Activated CD8-positive, alpha-beta memory T cell treated with anti-CD3 and anti-CD28 coated beads, Interleukin-2, amount 50 U/mL, for 4 hours (primary cell): ENCODE data around the gene ARID1B.
"Not testable (repeated sequence)": the region's sequence is repeated elsewhere in the genome, so short reads cannot be mapped to it uniquely, and the experiment has no call there.

Experiments used
- DNase-seq: peaks from one replicate; pipeline ENCODE4 v3.0.0-alpha.2; 2020

The ARID1B gene

DNA sequence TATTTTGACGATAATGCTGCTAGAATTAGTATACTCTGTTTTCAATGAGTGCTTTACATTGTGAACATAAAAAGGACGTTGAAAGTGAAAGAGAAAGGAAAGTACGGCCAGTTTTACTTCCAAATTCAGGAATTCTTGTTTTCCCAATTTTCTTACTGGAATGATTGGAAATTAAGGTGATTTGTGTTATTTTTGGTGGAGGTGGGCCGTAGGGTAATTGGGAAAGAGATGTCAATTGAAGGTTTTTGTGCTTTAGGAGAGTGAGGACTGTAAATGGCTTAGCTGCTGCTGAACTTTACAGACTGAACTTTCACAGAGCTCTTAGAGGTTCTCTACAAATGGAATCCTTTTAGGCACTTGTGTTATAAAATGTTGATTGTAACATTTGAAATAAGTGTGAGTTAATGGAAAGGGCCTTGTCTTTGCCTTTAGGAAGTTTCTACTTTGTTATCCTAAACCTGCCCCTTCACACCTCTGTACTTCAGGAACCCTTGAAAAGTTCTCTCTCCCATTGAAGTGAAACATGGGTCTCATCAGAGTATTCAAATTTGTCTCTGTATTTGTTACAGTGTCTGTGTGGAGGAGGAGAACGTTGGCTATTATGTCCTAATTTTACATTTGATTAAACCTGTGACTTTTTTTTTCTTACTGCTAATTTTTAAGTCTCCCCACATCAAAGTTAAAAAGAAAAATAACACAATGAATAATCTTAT, 256.4 kb downstream of the ARID1B start:
- no peak for DNase-seq

DNA sequence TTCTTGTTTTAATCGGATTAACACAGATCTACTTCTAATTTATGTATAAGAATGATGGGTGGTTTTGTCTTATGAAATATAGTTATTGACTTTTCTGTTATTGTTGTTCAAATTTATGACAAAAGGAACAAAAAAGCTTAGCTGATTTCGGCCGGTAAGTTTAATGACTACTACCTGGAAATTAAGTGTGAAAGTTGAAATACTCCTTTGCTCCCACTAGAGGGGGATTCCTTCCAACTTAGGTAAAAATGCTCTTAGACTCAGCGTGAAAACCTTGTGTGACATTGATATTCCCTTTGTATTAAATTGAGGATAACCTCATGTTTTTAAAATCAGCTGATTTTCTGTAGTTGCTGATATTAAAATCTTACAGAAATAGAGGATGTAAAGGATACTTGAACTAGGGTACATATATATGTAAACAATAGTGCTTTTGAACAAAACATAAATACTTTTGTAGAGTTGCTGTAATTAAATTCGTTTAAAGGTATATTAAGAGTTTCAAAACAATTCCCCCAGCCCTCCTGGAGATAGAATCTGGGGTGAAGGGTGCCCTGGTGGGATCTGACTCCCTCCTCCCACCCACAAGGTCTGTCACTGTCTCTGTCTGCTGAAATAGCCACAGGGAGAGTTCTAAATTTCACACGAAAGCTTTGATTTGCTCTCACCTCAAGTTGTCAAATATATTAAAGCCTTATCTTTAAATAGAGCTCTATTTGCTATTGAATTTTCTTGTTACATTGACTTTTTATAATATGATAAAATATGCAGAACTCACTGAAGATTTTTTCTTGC, 257.5 kb downstream of the ARID1B start:
- DNase-seq: no peak

DNA sequence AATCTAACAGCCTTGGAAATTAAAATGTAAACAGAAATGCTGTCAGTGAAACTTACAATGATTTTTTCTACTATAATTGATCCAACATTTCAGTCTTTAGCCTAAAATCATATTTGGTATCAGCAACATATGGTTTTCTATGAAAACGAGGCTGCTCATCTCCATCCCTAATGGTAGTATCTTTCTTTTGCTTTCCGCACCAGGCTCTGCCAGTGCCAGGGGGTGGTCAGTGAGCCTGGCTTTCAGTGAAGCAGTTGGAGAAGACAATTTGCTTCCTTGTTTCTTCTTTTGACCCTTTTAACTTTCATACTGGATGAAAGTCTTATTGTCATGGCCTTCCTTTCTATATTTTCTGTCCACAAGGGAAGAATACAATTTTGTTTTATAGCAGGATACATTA, 258.4 kb downstream of the ARID1B start:
- no peak for DNase-seq

DNA sequence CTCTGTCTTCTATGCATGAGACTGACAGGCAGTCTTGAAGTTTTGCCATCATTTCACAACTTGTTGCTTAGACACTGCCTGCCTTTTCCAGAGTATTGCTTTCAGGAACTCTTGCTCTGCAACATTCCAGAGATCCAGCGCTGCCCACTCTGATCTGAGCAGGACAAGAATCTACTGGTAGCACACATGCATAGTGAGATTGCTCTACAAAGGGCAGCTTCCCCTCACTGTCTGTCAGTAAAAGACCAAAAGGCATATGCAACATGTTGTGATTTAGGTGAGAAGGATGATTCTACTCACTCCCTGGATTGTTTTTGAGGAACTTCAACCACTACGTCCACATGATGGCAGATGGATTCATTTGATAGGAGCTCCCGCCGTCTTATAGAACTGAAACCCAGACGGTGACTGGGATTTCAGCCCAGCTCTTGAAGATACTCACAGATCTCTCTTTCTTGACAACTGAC, 259.1 kb downstream of the ARID1B start:
- DNase-seq: no peak

DNA sequence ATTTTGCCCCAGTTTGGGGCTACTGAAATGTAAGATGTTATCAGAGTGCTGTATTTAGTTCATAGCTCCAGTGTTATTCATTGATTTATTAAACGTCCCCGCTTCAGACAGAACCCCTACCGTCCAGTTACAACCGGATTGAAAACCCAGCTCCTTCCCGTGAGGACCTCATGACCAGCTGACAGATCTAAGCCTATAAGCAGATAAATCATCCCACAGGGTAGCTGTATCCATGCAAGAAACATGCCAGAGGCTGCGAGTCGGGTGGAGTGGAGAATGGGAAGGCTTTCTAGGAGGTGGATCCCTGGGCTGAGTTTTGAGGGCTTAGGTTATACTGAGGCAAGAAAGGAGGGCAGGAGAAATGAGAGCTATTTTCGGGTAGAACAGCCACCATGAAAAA, 260.0 kb downstream of the ARID1B start:
- no peak for DNase-seq

DNA sequence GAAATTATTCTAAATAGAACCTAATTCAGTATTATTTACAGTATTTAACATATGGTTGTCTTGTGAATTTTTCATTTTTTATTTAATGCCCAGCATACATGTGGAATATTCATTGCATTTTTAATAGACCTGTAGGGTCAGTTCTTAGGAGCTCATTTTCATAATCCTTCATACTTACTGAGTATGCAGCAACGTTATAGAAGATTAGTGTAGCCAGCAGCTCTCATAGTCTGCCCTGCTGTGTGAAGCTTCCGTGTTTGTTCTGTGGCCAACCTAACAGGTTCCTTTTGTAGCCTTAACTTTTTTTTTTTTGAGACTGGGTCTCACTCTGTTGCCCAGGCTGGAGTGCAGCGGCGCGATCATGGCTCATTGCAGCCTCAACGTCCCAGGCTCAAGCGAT, 261.4 kb downstream of the ARID1B start:
- no peak for DNase-seq

DNA sequence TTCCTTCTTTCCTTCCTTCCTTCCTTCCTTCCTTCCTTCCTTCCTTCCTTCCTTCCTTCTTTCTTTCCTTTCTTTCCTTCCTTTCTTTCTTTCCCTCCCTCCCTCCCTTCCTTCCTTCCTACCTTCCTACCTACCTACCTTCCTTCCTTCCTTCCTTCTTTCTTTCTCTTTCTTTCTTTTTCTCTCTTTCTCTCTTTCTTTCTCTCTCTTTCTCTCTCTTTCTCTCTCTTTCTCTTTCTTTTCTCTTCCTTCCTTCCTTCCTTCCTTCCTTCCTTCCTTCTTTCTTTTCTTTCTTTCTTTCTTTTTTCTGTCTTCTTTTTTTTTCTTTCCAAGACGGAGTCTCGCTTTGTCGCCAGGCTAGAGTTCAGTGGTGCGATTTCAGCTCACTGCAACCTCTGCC, 262.5 kb downstream of the ARID1B start:
- DNase-seq: not testable (repeated sequence)

DNA sequence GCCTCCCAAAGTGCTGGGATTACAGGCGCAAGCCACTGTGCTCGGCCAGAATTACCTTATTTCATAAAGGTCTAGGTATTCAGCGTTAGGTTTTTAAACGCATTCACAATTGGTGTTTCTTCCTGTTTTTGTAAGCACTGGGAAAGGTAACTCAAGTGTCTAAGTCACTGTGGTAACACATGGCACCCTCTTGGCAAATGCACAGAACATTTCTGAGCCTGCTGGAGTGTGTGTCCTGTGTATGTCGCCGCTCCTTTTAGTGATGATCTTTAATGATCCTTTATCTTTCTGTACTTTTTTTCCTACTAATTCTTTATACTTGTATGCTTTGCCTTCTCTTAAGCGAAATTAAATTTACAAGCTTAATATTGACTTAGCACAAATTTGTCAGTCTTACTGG, 263.0 kb downstream of the ARID1B start:
- no peak for DNase-seq

DNA sequence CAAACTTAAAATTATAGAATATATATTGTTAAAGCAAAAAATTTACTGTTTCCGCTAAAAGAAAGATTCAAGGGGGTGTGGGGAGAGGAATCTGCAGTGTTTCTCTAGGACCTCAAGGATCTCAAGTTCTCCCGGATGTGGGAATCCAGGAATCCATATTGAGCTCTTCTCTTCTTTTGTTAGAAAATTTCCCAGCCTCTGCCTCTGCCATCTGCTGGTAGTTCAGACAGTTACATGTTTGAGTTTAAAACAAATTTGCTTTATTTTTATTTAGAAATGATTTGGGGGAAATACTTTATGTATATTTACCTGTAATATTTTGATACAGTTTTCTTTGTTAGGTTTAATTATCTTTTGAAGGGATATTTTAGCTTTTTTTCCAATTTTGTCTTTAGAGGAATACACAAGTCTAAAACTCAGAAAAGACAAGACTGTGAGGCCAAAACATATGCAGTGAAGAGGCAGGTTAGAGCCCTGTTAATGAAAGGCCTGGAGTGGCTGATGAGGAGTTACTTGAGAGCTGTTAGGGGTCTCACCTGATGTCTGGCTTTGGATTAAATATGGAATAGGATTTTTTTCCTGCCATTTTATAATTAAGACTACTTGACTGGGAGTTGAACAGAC, 268.8 kb downstream of the ARID1B start:
- DNase-seq: no peak

DNA sequence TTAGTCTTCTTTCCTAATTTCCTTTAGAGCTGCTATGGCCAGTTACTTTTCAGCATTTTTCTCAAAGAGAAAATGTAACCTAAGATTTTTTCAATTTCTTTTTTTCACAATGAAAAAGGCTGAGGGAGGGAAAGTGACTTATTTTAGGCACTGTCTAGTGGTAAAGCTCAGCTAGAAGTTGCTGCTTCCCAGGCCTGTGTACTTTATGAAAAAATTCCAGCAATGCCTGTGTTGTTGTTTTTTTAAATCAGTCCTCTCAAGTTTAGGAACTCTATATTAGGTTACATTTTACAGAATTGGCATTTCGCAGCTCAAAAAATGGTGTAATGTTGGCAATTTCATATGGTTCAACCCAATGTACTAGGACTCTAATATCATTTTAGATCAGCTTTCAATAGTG, 269.6 kb downstream of the ARID1B start:
- DNase-seq: no peak

DNA sequence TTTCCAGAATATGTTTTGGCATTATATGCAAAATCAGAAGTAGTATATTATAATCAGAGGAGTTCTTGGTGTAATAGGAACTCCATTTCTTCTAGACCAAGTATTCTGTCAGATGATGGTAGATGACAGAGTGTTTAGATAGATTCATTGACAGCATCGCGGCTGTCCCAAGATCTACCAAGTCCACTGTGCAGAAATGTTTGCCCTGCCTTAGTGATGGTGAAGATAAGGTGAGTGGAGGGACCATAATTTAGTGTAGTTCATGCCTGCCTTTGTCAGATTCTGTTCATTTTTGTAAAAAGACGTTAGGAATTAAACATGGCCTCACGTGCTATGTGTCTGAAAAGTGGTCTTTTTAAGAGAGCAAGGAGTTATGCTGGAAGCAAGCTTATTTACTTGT, 270.1 kb downstream of the ARID1B start:
- DNase-seq: no peak

DNA sequence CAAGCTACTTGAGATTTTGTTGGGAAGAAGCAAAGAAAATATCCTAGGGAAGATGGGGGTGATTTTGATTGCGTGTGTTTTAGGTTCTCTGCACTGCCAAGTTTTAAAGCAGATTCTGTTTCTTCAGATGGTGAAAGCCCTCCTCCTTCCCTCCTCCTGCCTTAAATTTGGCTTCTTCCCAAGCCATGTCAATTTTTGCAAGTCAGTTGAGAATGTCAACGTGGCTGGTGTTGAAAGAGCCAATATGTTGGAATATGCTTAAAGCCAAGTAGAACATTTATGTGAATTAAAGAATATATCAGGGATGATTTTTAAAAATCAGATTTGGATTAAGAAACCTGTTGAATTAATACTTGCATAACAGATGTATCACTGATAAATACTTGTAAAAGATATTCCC, 270.8 kb downstream of the ARID1B start:
- DNase-seq: no peak

DNA sequence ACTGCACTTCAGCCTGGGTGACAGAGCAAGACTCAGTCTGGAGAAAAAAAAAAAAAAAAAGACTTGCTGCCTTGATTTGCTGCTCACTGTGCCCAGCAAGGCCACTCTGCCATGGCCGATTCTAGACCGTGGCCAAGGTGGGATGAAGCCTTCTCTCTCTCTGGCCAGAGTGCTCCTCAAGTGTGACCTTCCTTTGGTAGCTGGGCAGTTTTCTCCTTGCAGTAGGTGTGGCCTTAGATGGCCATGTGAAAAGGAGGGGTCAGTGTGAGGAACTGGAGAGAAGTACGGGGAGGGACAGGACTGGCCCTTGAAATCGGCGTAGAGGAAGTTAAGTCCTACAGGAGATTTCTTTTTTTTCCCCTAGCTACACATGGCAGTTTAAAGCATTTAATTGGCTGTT, 272.0 kb downstream of the ARID1B start:
- DNase-seq: no peak

DNA sequence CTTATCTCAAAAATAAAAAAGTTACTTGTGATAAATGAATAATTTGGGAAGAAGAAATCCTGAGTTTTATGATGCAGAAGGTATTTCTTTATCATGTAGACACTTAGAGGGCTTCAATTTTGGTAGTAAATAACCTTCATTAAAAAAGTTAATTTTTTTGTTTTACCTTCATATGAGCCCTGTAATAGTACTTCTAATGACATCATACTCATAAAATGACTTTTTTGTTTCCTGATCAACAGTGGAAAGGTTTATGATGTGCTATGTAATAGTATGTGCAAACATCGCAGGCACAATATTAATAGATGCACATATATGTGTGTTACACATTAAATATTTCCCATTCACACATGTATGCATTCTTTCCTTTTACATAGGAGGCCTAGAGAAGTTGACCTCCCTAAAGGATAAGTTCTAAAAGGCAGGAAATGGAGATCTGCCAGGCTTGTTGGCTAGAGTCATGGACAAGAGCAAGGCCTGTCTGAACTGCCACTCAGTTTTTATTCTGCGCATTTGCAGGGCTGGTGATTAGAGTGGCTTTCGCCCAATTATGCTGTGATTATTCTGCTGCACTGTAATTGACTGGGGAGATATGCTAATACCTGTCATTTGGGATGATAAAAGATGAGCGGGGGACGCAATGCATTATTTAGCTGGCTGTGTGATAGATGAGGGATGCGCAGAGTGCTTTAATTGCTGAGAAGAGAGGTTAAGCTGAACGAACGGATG, 273.5 kb downstream of the ARID1B start:
- no peak for DNase-seq

DNA sequence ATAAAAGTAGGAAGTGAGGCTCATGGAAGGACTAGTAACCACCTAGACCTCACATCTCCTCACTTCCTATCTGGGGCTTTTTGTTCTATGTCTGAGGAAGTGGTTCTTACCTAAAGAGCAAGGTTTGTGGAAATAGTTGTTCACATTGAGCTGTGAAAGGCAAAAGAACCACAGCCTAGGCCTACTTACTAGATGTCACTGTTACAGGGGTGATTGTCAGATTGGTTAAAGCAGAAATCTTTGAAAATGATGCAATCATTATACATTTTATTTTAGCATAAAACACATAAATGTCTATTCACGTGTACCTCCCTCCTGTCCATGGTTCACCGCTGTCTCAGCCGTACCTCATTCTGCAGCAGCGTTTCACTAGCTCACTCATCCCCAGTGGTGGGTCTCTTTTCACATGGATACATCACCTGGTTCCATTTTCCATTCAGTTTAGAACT, 277.4 kb downstream of the ARID1B start:
- DNase-seq: peak; percentile 41

DNA sequence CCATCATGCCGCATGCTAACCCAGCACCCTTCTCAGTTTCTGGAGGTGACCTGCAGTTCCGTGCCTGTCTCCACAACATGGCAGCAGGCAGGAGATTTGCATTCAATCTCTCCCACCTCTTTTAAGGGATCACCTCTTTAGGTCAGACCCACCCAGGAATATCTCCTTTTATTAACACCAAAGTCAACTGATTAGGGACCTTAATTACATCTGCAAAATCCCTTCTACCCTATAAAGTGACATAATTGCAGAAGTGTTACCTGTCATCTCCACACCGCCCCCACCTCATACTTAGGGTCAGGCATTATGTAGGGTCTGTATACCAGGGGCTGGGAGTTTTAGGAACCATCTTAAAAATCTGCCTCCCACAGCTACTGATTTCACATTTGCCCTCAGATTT, 278.7 kb downstream of the ARID1B start:
- no peak for DNase-seq

DNA sequence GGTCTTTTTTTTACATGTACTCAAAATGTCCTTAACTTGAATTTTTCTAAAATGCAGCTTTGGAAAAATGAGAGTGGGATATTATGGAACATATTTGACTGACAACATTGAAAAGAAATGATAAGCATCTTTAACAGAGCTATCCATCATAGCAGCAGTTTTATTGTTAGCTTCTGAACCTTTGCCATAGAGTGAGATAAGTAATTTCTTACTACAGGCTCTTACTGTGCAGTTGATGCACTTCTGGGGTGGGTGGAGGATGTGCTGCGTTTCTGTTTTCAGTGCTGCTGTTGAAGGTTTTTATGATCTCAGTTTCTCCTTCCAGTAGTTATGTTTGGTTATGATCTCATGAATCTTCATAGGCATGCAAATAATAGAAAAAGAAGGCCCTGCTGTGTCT, 279.1 kb downstream of the ARID1B start:
- no peak for DNase-seq

DNA sequence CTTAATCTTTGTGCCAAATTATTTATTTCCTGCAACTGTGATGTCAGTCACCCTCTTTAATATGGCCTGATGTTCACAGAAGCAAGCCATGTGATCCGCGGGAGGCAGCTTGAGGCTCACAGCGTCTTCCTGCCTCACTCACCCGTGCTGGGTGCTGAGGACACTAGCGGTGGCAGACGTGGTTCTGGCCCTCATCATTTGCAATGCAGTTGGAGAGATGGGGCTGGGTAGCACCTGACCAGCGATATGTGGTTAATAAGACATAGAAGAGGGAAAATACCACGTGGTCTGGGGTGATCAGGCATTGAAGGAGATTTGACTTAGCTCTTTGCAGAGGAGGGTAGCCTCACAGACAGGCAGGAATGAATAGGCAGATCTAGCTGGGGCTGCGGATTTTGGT, 281.4 kb downstream of the ARID1B start:
- DNase-seq: no peak

DNA sequence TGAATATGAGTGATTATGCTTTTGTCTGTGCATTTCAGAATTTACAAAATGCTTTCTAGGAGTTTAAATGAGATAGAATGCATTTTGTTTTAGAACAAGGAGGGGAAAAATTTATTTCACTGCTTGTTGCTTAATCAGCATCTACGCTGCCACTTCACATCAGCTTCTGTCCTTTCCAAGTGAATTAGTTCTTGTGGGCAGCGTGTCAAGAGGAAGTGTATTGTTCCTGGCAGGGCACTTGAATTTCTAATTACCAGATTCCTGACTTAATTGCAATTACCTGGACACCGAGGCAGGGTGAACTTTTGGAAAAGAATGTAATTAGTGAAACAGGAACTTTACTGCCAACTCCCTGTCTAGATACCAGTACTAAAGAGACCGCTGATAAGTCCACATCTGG, 282.6 kb downstream of the ARID1B start:
- no peak for DNase-seq

DNA sequence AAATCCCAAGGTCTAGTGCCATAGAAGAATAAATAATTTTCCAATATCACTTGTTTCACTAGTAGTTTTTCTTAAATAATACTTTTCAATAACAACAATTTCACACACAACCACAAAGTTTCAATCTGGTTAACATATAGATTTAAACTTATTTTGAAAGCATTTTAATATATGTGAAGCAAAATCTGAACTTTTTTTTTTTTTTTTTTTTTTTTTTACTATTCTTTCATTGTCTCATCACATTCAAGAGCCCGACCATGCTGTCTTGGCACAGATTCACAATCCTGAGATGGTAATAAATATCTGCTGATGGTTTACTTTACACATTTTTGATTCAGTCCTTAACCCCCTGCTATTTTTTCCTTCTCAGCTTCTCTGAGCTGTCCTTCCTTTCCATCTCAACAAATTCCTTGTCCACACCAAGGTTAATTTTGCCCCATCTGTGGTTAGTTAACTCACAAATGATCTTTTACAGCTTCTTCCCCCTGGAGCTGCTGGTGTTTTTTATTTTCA, 283.3 kb downstream of the ARID1B start:
- DNase-seq: no peak

DNA sequence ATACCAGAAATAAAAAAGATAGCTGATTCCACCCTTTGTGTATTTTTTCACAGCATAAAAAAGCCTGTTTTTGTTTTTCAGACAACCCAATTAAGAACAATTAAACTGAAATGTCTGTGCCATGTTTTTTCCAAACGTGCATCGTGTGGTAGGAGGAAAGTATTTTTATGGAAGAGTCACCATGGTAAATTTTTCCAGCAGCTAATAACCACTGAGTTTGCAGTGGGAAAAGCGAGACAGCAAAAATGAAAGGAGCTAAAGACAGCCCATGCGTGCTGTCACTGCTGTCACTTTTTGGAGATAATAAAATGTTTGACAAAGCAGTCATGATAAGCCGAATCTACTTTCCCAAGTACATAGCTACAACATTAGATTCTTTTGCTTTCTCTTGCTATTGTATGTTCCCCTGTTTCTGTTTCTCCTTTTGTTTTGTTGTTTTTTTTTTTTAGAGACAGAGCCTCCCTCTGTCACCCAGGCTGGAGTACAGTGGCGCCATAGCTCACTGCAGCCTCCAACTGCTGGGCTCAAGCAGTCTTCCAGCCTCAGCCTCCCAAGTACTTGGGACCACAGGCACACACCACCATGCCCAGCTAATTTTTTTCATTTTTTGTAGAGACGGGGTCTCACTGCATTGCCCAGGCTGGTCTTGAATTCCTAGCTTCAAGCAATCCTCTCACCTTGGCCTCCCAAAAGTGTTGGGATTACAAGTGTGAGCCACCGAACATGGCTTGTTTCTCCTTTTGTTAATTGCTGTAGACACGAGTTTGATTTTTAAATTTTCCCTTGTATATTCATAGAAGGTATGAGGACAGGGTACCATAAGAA, 284.8 kb downstream of the ARID1B start:
- no peak for DNase-seq
